IMR-90 (cell line): ENCODE data around the gene DYRK3. TPM values are rescaled to one million over a fixed set of nuclear protein-coding genes. Genes with fewer than 3 reads are reported as not detected.

Source experiments
- ATAC-seq: fragments of 200-7000 bp; cut with Tn5 transposase; 2 replicates; pipeline ENCODE4 v1.9.1; 2020; ENCODE audit warnings: low read depth, mild to moderate bottlenecking, moderate library complexity
- BruUV-seq: library from RNA; stranded (reverse); fragments of 400-500 nt; replicated peaks from 2 replicates; lab custom pipeline; 2021; lab: Mats Ljungman, UMichigan
- CTCF ChIA-PET: fragments of 300-600 bp; formaldehyde crosslinking; extraction: SDS; loops from one replicate; lab custom pipeline; 2021; ENCODE audit warnings: antibody characterized with exemption; lab: Yijun Ruan, JAX
- POLR2A ChIA-PET: fragments of 300-600 bp; sonication (Branson Sonifier 250); formaldehyde crosslinking; loops from one replicate; lab custom pipeline; 2022; ENCODE audit warnings: antibody characterized with exemption; ENCODE audit not compliant: unreplicated experiment; lab: Charles Lee
- DNase-seq: peaks from one replicate; pipeline ENCODE4 v3.0.0; 2013
- H2AFZ ChIP-seq: replicated peaks from 2 replicates; pipeline ENCODE3; 2013; ENCODE audit warnings: low read length, mild to moderate bottlenecking; ENCODE audit not compliant: poor library complexity
- H2AK5ac ChIP-seq: 2 replicates; pipeline ENCODE4 v1.6.1; 2013; ENCODE audit warnings: low read depth, low read length, inconsistent platforms
- H2AK9ac ChIP-seq: replicated peaks from 2 replicates; pipeline ENCODE3; 2013; ENCODE audit warnings: mild to moderate bottlenecking, low read depth, low read length, moderate library complexity; ENCODE audit not compliant: poor library complexity
- H2BK120ac ChIP-seq: 2 replicates; pipeline ENCODE4 v1.6.1; 2013; ENCODE audit warnings: low read depth, low read length, inconsistent platforms
- H2BK15ac ChIP-seq: 3 replicates; pipeline ENCODE4 v1.6.1; 2013; ENCODE audit warnings: low read depth, low read length, inconsistent platforms
- H2BK20ac ChIP-seq: 2 replicates; pipeline ENCODE4 v1.6.1; 2013; ENCODE audit warnings: low read depth, mild to moderate bottlenecking, inconsistent platforms, low read length, moderate library complexity
- H2BK5ac ChIP-seq: 2 replicates; pipeline ENCODE4 v1.6.1; 2013; ENCODE audit warnings: mild to moderate bottlenecking, low read depth, low read length, inconsistent platforms; ENCODE audit not compliant: poor library complexity, severe bottlenecking
- H3K14ac ChIP-seq: replicated peaks from 2 replicates; pipeline ENCODE4 v1.6.1; 2013; ENCODE audit warnings: low read depth, low read length, inconsistent platforms
- H3K18ac ChIP-seq: 2 replicates; pipeline ENCODE4 v1.6.1; 2013; ENCODE audit warnings: low read depth, low read length, control low read depth
- H3K23ac ChIP-seq: 2 replicates; pipeline ENCODE4 v1.6.1; 2013; ENCODE audit warnings: low read depth, low read length, inconsistent platforms
- H3K27ac ChIP-seq: 2 replicates; pipeline ENCODE4 v1.5.1; 2013; ENCODE audit warnings: mild to moderate bottlenecking, control low read depth, low read length; ENCODE audit not compliant: insufficient read depth
- H3K27me3 ChIP-seq: 2 replicates; pipeline ENCODE4 v1.6.1; 2013; ENCODE audit warnings: low read length; ENCODE audit not compliant: control insufficient read depth, insufficient read depth
- H3K36me3 ChIP-seq: 2 replicates; pipeline ENCODE4 v1.6.1; 2013; ENCODE audit warnings: low read length, mixed read lengths; ENCODE audit not compliant: control insufficient read depth, insufficient read depth
- H3K4ac ChIP-seq: 2 replicates; pipeline ENCODE4 v1.6.1; 2013; ENCODE audit warnings: low read depth, low read length, inconsistent platforms
- H3K4me1 ChIP-seq: 2 replicates; pipeline ENCODE4 v1.6.1; 2013; ENCODE audit warnings: low read length, mixed read lengths; ENCODE audit not compliant: control insufficient read depth, insufficient read depth
- H3K4me2 ChIP-seq: 2 replicates; pipeline ENCODE4 v1.6.1; 2013; ENCODE audit warnings: low read depth, mild to moderate bottlenecking, control low read depth, low read length, moderate library complexity
- H3K4me3 ChIP-seq: 2 replicates; pipeline ENCODE4 v1.5.1; 2013; ENCODE audit warnings: low read depth, mild to moderate bottlenecking, control low read depth, low read length, moderate library complexity; ENCODE audit not compliant: insufficient read depth
- H3K56ac ChIP-seq: 2 replicates; pipeline ENCODE4 v1.6.1; 2013; ENCODE audit warnings: low read length, inconsistent platforms; ENCODE audit not compliant: insufficient read depth; ENCODE audit errors: extremely low read depth
- H3K79me1 ChIP-seq, 2 experiments: 2 replicates each; pipeline ENCODE4 v1.6.1; 2013; ENCODE audit warnings: low read length in 2 of 2, inconsistent platforms in 1 of 2, low read depth in 1 of 2
- H3K9ac ChIP-seq: 2 replicates; pipeline ENCODE4 v1.6.1; 2013; ENCODE audit warnings: low read depth, low read length, control low read depth
- H3K9me1 ChIP-seq: 2 replicates; pipeline ENCODE4 v1.6.1; 2013; ENCODE audit warnings: low read length, inconsistent platforms; ENCODE audit not compliant: insufficient read depth
- H3K9me3 ChIP-seq: 2 replicates; pipeline ENCODE4 v1.6.1; 2013; ENCODE audit warnings: low read length; ENCODE audit not compliant: control insufficient read depth, insufficient read depth
- H4K20me1 ChIP-seq: 2 replicates; pipeline ENCODE4 v1.6.1; 2013; ENCODE audit warnings: low read length, inconsistent platforms; ENCODE audit not compliant: insufficient read depth
- H4K5ac ChIP-seq: 2 replicates; pipeline ENCODE4 v1.6.1; 2013; ENCODE audit warnings: mild to moderate bottlenecking, low read depth, low read length, control low read depth
- H4K8ac ChIP-seq, 2 experiments: 2 replicates each; pipeline ENCODE4 v1.6.1; 2013; ENCODE audit warnings: low read depth in 2 of 2, low read length in 2 of 2, control low read depth in 1 of 2, inconsistent platforms in 1 of 2
- H4K91ac ChIP-seq: 2 replicates; pipeline ENCODE4 v1.6.1; 2013; ENCODE audit warnings: low read depth, low read length, inconsistent platforms; ENCODE audit not compliant: insufficient read depth
- CEBPB ChIP-seq: IDR thresholded peaks from 2 replicates; pipeline ENCODE4 v1.6.1; 2012; ENCODE audit warnings: low read depth, low read length, improper control_type of control experiment
- CHD1 ChIP-seq: IDR thresholded peaks from 2 replicates; pipeline ENCODE4 v1.6.1; 2012; ENCODE audit warnings: low read depth, low read length, improper control_type of control experiment
- CTCF ChIP-seq: conservative IDR thresholded peaks from 2 replicates; pipeline ENCODE4 v1.5.1; 2012; ENCODE audit warnings: mild to moderate bottlenecking, low read depth, low read length, improper control_type of control experiment
- MAFK ChIP-seq: IDR thresholded peaks from 2 replicates; pipeline ENCODE4 v1.6.1; 2012; ENCODE audit warnings: low read depth, low read length, improper control_type of control experiment
- NFE2L2 ChIP-seq: fragments of 150-350 bp; IDR thresholded peaks from 2 replicates; pipeline ENCODE4 v1.6.1; 2016; ENCODE audit warnings: low read depth, mild to moderate bottlenecking, low read length
- RAD21 ChIP-seq: IDR thresholded peaks from 2 replicates; pipeline ENCODE4 v1.6.1; 2012; ENCODE audit warnings: low read length, improper control_type of control experiment
- RFX5 ChIP-seq: IDR thresholded peaks from 2 replicates; pipeline ENCODE4 v1.8.0; 2012; ENCODE audit warnings: low read depth, mild to moderate bottlenecking, low read length, moderate library complexity
- WGBS, 2 experiments: methylation state at CpG; one replicate each; pipeline versions ENCODE4 v1.1.5 to v1.1.7; 2013; ENCODE audit warnings: missing lambda C conversion rate in 2 of 2; ENCODE audit not compliant: insufficient read length in 1 of 2; ENCODE audit errors: extremely low coverage in 2 of 2; 5-methylcytosine and 5-hydroxymethylcytosine counted together
- dilution Hi-C: fragments of 300-500 bp; cut with HindIII; formaldehyde crosslinking; loops from one replicate; pipeline ENCODE4 v1.14.3; 2018; ENCODE audit warnings: low sequenced_read_pairs; ENCODE audit not compliant: unreplicated experiment
- in situ Hi-C: fragments of 300-500 bp; cut with MboI; formaldehyde crosslinking; loops from 3 replicates; pipeline ENCODE4 v1.14.3; 2019; ENCODE audit warnings: low sequenced_read_pairs, inconsistent platforms, mixed read lengths
- intact Hi-C: fragments of 100-400 bp; cut with micrococcal nuclease; formaldehyde crosslinking; loops from 2 replicates; pipeline ENCODE4 v1.10.0; 2022
- polyA plus RNA-seq, 3 experiments: library from polyadenylated mRNA; depleted of rRNA; stranded (reverse); fragments of >200 nt; gene quantifications; 2 replicates each; pipeline ENCODE4 v1.2.3, GENCODE V29; 2012; ENCODE audit warnings: low replicate concordance in 1 of 3
- total RNA-seq: library from RNA; depleted of rRNA; stranded (reverse); fragments of >200 nt; gene quantifications from 2 replicates; pipeline ENCODE4 v1.2.3, GENCODE V29; 2012
- TF ChIP-seq, protein P1 (sequence below): fragments of 150-350 bp; IDR thresholded peaks from 2 replicates; pipeline ENCODE4 v1.6.1; 2016; ENCODE audit warnings: low read depth, mild to moderate bottlenecking, low read length, moderate library complexity, borderline replicate concordance

DYRK3 gene
- total and polyA plus RNA-seq, 2 of the 4 experiments (the other 2 are of a cell fraction): 5.5 to 22.0 TPM

GRCh38 chr1:206664740-206665139 lies 29.4 kb downstream of the DYRK3 start:
- Histone ChIP-seq H3K23ac (no peak overlapping the region), H3K36me3 (no peaks in the 10 kb centered on the region), H3K14ac (no peak overlapping the region), H3K79me1 (no peaks in the 10 kb centered on the region), H4K20me1 (no peaks in the 10 kb centered on the region), H3K4me2 (no peak overlapping the region), H2BK15ac (no peak overlapping the region), H4K8ac (no peak overlapping the region), H2AK9ac (no peak overlapping the region), H3K4me3 (no peak overlapping the region), H3K9me1 (no peaks in the 10 kb centered on the region), H3K27ac (no peak overlapping the region), H3K4ac (no peak overlapping the region), H2AK5ac (0 out of 2 replicates have a peak overlapping the region, but pooled peaks have one; percentile 18), H3K9ac (no peak overlapping the region), H4K5ac (no peak overlapping the region), H2AFZ (no peak overlapping the region), H2BK20ac (0 out of 2 replicates have a peak overlapping the region, but pooled peaks have one; percentile 3), H4K91ac (no peak overlapping the region; the same call in 1 of the 2 replicates), H3K27me3 (peaks cover 26% of the 10 kb centered on the region), H3K9me3 (no peaks in the 10 kb centered on the region), H2BK5ac (no peak overlapping the region), H3K18ac (no peak overlapping the region), H3K4me1 (no peaks in the 10 kb centered on the region), H3K56ac (no peak overlapping the region), H2BK120ac (no peak overlapping the region; the same call in 1 of the 2 replicates)
- dilution Hi-C loops (no loop called here), in situ Hi-C loops (loop anchor here (5.0 to 10.0 kb wide), 2 partner anchors 37 to 180 kb away; no protein-coding TSS in a partner anchor), intact Hi-C loops (loop anchor here (1.0 kb wide), 3 partner anchors 30 to 174 kb away; no protein-coding TSS in a partner anchor)
- no CpG with 5 or more reads among the region's 6 CpGs for WGBS, 2 experiments
- ChIA-PET POLR2A (interaction anchor here (1.5 kb wide), 1 partner anchor 29 kb away, joined by 4 read pairs; the partner anchor contains the start of gene DYRK3), CTCF (interaction anchor here (0.6 to 2.9 kb wide), 12 partner anchors 9 to 1232 kb away, joined by 3 to 37 read pairs (median 6); partner anchors contain the start of gene DYRK3)
- DNase-seq (no peak), ATAC-seq (no peak)
- TF ChIP-seq NFE2L2 (no peak), RAD21 (no peak), MAFK (no peak), CEBPB (no peak), CHD1 (no peak), CTCF (no peak), RFX5 (no peak)
- TF ChIP-seq, protein P1, sequence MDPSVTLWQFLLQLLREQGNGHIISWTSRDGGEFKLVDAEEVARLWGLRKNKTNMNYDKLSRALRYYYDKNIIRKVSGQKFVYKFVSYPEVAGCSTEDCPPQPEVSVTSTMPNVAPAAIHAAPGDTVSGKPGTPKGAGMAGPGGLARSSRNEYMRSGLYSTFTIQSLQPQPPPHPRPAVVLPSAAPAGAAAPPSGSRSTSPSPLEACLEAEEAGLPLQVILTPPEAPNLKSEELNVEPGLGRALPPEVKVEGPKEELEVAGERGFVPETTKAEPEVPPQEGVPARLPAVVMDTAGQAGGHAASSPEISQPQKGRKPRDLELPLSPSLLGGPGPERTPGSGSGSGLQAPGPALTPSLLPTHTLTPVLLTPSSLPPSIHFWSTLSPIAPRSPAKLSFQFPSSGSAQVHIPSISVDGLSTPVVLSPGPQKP: no peak
- BruUV-seq: no TSS peak
